ENCODE data around the gene ACAD8. TPM values are rescaled to one million over a fixed set of nuclear protein-coding genes. Genes with fewer than 3 reads are reported as not detected.

ACAD8 gene
- total RNA-seq, 1 donor from 2014 or later = 28.6 TPM

DNA sequence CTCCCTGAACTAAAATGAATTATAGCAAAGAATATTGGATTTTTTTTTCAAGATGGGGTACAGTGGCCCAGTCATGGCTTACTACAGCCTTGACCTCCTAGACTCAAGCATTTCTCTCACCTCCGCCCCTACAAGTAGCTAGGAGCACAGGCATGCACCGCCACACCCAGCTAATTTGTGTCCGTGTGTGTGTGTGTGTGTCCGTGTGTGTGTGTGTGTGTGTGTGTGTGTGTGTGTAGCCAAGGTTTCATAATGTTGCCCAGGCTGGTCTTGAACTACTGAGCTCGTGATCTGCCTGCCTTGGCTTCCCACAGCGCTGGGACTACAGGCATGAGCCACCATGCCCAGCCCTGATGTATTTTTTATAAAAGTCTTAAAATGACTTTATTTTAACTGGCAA is 12.8 kb upstream of the ACAD8 start:
- Histone ChIP-seq H3K27ac (no peak overlapping the region), H3K9me3 (no peaks in the 10 kb centered on the region), H3K4me3 (no peak overlapping the region), H3K36me3 (peaks cover 64 to 80% of the 10 kb centered on the region in 2 donors), H3K27me3 (no peaks in the 10 kb centered on the region), H3K4me1 (no peaks in the 10 kb centered on the region)
- DNase-seq (ENCODE audit: low spot score in 2 of 2) = no peak
- TF ChIP-seq, protein P1, sequence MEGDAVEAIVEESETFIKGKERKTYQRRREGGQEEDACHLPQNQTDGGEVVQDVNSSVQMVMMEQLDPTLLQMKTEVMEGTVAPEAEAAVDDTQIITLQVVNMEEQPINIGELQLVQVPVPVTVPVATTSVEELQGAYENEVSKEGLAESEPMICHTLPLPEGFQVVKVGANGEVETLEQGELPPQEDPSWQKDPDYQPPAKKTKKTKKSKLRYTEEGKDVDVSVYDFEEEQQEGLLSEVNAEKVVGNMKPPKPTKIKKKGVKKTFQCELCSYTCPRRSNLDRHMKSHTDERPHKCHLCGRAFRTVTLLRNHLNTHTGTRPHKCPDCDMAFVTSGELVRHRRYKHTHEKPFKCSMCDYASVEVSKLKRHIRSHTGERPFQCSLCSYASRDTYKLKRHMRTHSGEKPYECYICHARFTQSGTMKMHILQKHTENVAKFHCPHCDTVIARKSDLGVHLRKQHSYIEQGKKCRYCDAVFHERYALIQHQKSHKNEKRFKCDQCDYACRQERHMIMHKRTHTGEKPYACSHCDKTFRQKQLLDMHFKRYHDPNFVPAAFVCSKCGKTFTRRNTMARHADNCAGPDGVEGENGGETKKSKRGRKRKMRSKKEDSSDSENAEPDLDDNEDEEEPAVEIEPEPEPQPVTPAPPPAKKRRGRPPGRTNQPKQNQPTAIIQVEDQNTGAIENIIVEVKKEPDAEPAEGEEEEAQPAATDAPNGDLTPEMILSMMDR (IDR thresholded peaks at IDR 0.05) = no peak
- intact Hi-C loops (cut with DNase I) = no loop called here

DNA sequence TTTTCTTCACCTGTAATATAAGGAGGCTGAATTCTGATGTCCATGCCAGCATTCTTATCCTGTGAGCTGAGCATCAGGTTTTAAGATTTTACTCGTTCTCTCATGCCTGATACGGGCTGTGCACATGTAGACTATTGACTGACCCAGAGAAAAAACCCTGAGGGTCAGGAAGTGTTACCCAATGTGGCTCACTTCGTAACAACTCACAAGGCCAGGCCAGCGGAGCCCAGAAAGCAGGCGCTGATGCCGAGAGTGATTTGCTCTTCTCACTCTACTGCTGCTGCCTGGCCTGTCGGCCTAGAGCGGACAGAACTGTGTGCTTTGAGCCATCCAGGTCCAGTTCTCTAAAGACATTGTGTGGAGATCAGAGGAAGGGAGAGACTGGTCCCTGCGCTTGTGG is 11.0 kb upstream of the ACAD8 start:
- peaks cover 74 to 88% of the 10 kb centered on the region in 2 donors for H3K36me3 ChIP-seq
- TF ChIP-seq, protein P1 (IDR thresholded peaks at IDR 0.05) = no peak
- H3K4me3 ChIP-seq = no peak overlapping the region
- no peaks in the 10 kb centered on the region for H3K4me1 ChIP-seq
- intact Hi-C loops (cut with DNase I) = no loop called here
- no peaks in the 10 kb centered on the region for H3K9me3 ChIP-seq
- H3K27me3 ChIP-seq = no peaks in the 10 kb centered on the region
- H3K27ac ChIP-seq = no peak overlapping the region
- no peak for DNase-seq (ENCODE audit: low spot score in 2 of 2)

DNA sequence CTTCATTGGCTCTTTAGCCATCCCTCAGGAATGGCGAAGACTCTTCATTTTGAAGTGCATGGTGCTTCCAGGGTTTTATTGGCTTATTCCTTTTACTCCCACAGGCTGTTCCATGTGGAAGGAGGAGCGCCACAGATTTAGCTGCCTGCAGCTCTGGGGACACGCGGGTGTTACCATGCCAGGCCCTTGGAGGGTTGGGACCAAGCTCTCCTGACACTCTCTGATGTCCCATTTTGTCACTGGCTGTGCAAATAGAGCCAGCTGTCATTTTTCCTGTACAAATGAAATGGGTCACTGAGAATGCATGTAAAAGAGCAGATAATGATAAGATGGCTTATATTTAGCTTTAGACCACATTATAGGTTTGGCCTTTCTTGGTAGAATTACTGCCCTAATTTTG is 9.5 kb upstream of the ACAD8 start:
- H3K27ac ChIP-seq = no peak overlapping the region
- no peak for DNase-seq (ENCODE audit: low spot score in 2 of 2)
- TF ChIP-seq, protein P1 (IDR thresholded peaks at IDR 0.05) = no peak
- peaks cover 79 to 91% of the 10 kb centered on the region in 2 donors for H3K36me3 ChIP-seq
- intact Hi-C loops (cut with DNase I) = no loop called here
- H3K4me3 ChIP-seq = no peak overlapping the region
- H3K9me3 ChIP-seq = no peaks in the 10 kb centered on the region
- no peaks in the 10 kb centered on the region for H3K4me1 ChIP-seq
- H3K27me3 ChIP-seq = no peaks in the 10 kb centered on the region

DNA sequence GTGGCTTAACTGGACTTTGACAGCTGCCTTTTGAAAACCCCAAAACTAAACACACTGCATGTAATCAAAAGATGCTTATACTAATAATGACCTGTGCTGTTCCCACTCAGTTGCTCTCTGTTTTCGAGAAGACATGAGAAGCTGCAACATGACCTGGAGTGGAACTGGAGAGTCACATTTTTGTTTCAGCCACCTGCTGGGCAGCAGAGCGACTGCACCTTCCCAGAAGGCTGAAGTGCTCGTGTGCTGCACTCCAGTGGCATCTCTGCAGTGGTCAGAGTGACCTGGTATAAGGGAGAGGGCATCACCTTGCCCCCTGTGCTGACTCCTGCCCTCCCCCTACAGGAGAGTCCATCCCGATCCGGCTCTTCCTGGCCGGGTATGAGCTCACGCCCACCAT is 8.8 kb upstream of the ACAD8 start:
- Histone ChIP-seq H3K4me3 (no peak overlapping the region), H3K9me3 (no peaks in the 10 kb centered on the region), H3K36me3 (peaks cover 83 to 91% of the 10 kb centered on the region in 2 donors), H3K4me1 (no peaks in the 10 kb centered on the region), H3K27me3 (no peaks in the 10 kb centered on the region), H3K27ac (no peak overlapping the region)
- intact Hi-C loops (cut with DNase I) = no loop called here
- TF ChIP-seq, protein P1 (IDR thresholded peaks at IDR 0.05) = peak in 1 of 3 experiments; percentile 13
- DNase-seq (ENCODE audit: low spot score in 2 of 2) = no peak

DNA sequence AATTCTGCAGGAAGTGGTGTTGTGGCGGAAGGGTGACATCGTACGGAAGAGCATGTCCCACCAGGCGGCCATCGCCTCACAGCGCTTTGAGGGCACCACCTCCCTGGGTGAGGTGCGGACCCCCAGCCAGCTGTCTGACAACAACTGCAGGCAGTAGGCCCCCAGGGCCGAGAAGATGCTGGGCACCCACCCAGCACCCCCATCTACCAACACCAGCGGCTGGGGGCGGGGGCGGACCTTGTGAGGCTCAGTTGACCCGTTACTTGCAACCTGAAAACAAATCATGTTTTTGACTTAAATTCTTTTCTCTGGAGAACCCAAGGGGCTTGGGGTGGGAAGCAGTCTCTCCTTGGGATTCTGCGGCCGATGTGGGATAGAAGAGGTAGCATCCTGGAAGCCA is 7.9 kb upstream of the ACAD8 start:
- H3K36me3 ChIP-seq = peaks cover 76 to 85% of the 10 kb centered on the region in 2 donors
- no peaks in the 10 kb centered on the region for H3K27me3 ChIP-seq
- H3K27ac ChIP-seq = no peak overlapping the region
- intact Hi-C loops (cut with DNase I) = no loop called here
- H3K4me3 ChIP-seq = no peak overlapping the region
- no peak for DNase-seq (ENCODE audit: low spot score in 2 of 2)
- TF ChIP-seq, protein P1 (IDR thresholded peaks at IDR 0.05) = no peak
- H3K4me1 ChIP-seq = no peaks in the 10 kb centered on the region
- H3K9me3 ChIP-seq = no peaks in the 10 kb centered on the region

DNA sequence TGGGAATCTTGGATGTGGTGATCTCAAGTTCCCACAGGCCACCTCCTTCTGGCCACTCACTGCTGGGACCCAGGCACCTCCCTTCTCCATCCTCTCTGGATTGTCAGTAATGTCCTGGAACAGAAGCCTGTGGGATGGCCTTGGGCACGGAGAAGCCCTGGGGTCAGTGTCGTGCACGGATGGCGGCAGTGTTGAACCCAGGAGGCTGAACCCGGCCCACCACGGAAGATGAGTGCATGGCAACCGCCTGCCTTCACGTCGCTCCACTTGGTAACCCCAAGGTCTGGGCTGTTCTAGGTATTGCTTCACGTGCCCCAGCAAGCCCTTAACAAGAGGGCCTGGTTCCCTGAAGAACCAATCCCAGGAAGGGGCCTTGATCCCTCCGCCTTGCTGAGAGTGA is 7.3 kb upstream of the ACAD8 start:
- Histone ChIP-seq H3K36me3 (peaks cover 69 to 91% of the 10 kb centered on the region in 2 donors), H3K27me3 (no peaks in the 10 kb centered on the region), H3K27ac (no peak overlapping the region), H3K4me1 (no peaks in the 10 kb centered on the region), H3K9me3 (no peaks in the 10 kb centered on the region), H3K4me3 (no peak overlapping the region)
- TF ChIP-seq, protein P1 (IDR thresholded peaks at IDR 0.05) = no peak
- no peak for DNase-seq (ENCODE audit: low spot score in 2 of 2)
- intact Hi-C loops (cut with DNase I) = no loop called here
